GM10847 (cell line): ENCODE results near the gene RPTOR.

Source experiments
- POLR2A ChIP-seq: IDR thresholded peaks from 2 replicates; pipeline ENCODE4 v1.6.1; 2011; ENCODE audit not compliant: insufficient read length; ENCODE audit errors: extremely low read depth

RPTOR gene

GRCh38 chr17:80959330-80960036, 414.8 kb downstream of the RPTOR start:
- TF ChIP-seq POLR2A, result no peak

- TF ChIP-seq POLR2A, result no peak
Observed at GRCh38 chr17:80960037-80960796, 415.6 kb downstream of the RPTOR start.

GRCh38 chr17:80960797-80961452, 416.3 kb downstream of the RPTOR start:
- no peak for TF ChIP-seq POLR2A

GRCh38 chr17:80961541-80962330, 417.1 kb downstream of the RPTOR start:
- TF ChIP-seq POLR2A, result no peak

GRCh38 chr17:80962356-80963329, 418.0 kb downstream of the RPTOR start:
- TF ChIP-seq POLR2A, result no peak

- no peak for TF ChIP-seq POLR2A
Observed at GRCh38 chr17:80963812-80964543, 419.3 kb downstream of the RPTOR start.

GRCh38 chr17:80964544-80964856, 419.9 kb downstream of the RPTOR start:
- no peak for TF ChIP-seq POLR2A

- no peak for TF ChIP-seq POLR2A
Observed at GRCh38 chr17:80964859-80965580, 420.4 kb downstream of the RPTOR start.

GRCh38 chr17:80965606-80966005, 421.0 kb downstream of the RPTOR start:
- no peak for TF ChIP-seq POLR2A

- no peak for TF ChIP-seq POLR2A
Observed at GRCh38 chr17:80967404-80967872, 422.8 kb downstream of the RPTOR start.

GRCh38 chr17:80968602-80969029, 424.0 kb downstream of the RPTOR start:
- TF ChIP-seq POLR2A, result no peak

GRCh38 chr17:80969030-80969673, 424.5 kb downstream of the RPTOR start:
- TF ChIP-seq POLR2A, result no peak
